ENCODE data around the gene AP5Z1.
A peak's percentile ranks its signal among the peaks of the same experiment; 100 is the strongest.

AP5Z1 gene

GRCh38 chr7:4751398-4751947 lies 23.9 kb upstream of the AP5Z1 start:
- Histone ChIP-seq H3K9me3 (ENCODE audit: insufficient read depth, low read length, severe bottlenecking) (no peaks in the 10 kb centered on the region), H2AFZ (ENCODE audit: low read depth, low read length) (no peak overlapping the region), H3K4me3 (ENCODE audit: low read depth in 1 of 2, low read length in 2 of 2) (no peak overlapping the region), H3K27ac (ENCODE audit: low read length) (no peak overlapping the region), H3K4me1 (ENCODE audit: insufficient read depth, low read length) (peaks cover 7% of the 10 kb centered on the region), H4K20me1 (ENCODE audit: insufficient read depth, low read length) (peaks cover 55% of the 10 kb centered on the region), H3K4me2 (ENCODE audit: insufficient read depth, low read length) (no peak overlapping the region), H3K9ac (ENCODE audit: low read depth, low read length) (no peak overlapping the region), H3K36me3 (ENCODE audit: insufficient read depth, low read length) (peaks cover 81% of the 10 kb centered on the region), H3K79me2 (ENCODE audit: insufficient read depth, low read length) (peaks cover 64% of the 10 kb centered on the region), H3K27me3 (ENCODE audit: insufficient read depth, low read length, poor library complexity) (no peaks in the 10 kb centered on the region)
- no peak for TF ChIP-seq CTCF (IDR thresholded peaks at IDR 0.05; ENCODE audit: borderline replicate concordance, extremely low read depth, low read length, poor library complexity, severe bottlenecking)
- TF ChIP-seq EZH2 (IDR thresholded peaks at IDR 0.05; ENCODE audit: borderline replicate concordance, low read depth, low read length, severe bottlenecking) = no peak
- ATAC-seq (ENCODE audit: insufficient read depth, low read depth) (no peak), DNase-seq (no peak)

GRCh38 chr7:4753598-4754432 lies 21.6 kb upstream of the AP5Z1 start:
- peak; percentile 65 for DNase-seq
- H3K27me3 ChIP-seq (ENCODE audit: insufficient read depth, low read length, poor library complexity) = no peaks in the 10 kb centered on the region
- H3K9ac ChIP-seq (ENCODE audit: low read depth, low read length) = no peak overlapping the region
- H4K20me1 ChIP-seq (ENCODE audit: insufficient read depth, low read length) = peaks cover 44% of the 10 kb centered on the region
- no peak for TF ChIP-seq EZH2 (IDR thresholded peaks at IDR 0.05; ENCODE audit: borderline replicate concordance, low read depth, low read length, severe bottlenecking)
- TF ChIP-seq CTCF (IDR thresholded peaks at IDR 0.05; ENCODE audit: borderline replicate concordance, extremely low read depth, low read length, poor library complexity, severe bottlenecking) = peak; percentile 78
- no peak overlapping the region for H3K4me2 ChIP-seq (ENCODE audit: insufficient read depth, low read length)
- peaks cover 41% of the 10 kb centered on the region for H3K79me2 ChIP-seq (ENCODE audit: insufficient read depth, low read length)
- peaks cover 81% of the 10 kb centered on the region for H3K36me3 ChIP-seq (ENCODE audit: insufficient read depth, low read length)
- H3K9me3 ChIP-seq (ENCODE audit: insufficient read depth, low read length, severe bottlenecking) = no peaks in the 10 kb centered on the region
- H3K4me1 ChIP-seq (ENCODE audit: insufficient read depth, low read length) = no peaks in the 10 kb centered on the region
- no peak overlapping the region for H2AFZ ChIP-seq (ENCODE audit: low read depth, low read length)
- H3K27ac ChIP-seq (ENCODE audit: low read length) = no peak overlapping the region
- H3K4me3 ChIP-seq (ENCODE audit: low read depth in 1 of 2, low read length in 2 of 2) = no peak overlapping the region
- peak; percentile 88 for ATAC-seq (ENCODE audit: insufficient read depth, low read depth)

- Histone ChIP-seq H3K79me2 (ENCODE audit: insufficient read depth, low read length) (peaks cover 34% of the 10 kb centered on the region), H3K36me3 (ENCODE audit: insufficient read depth, low read length) (peaks cover 85% of the 10 kb centered on the region), H2AFZ (ENCODE audit: low read depth, low read length) (no peak overlapping the region), H3K4me2 (ENCODE audit: insufficient read depth, low read length) (no peak overlapping the region), H3K4me1 (ENCODE audit: insufficient read depth, low read length) (no peaks in the 10 kb centered on the region), H3K9ac (ENCODE audit: low read depth, low read length) (no peak overlapping the region), H3K27ac (ENCODE audit: low read length) (no peak overlapping the region), H4K20me1 (ENCODE audit: insufficient read depth, low read length) (peaks cover 39% of the 10 kb centered on the region), H3K9me3 (ENCODE audit: insufficient read depth, low read length, severe bottlenecking) (no peaks in the 10 kb centered on the region), H3K27me3 (ENCODE audit: insufficient read depth, low read length, poor library complexity) (no peaks in the 10 kb centered on the region), H3K4me3 (ENCODE audit: low read depth in 1 of 2, low read length in 2 of 2) (no peak overlapping the region)
- TF ChIP-seq EZH2 (IDR thresholded peaks at IDR 0.05; ENCODE audit: borderline replicate concordance, low read depth, low read length, severe bottlenecking) (no peak), CTCF (IDR thresholded peaks at IDR 0.05; ENCODE audit: borderline replicate concordance, extremely low read depth, low read length, poor library complexity, severe bottlenecking) (no peak)
- no peak for ATAC-seq (ENCODE audit: insufficient read depth, low read depth)
- no peak for DNase-seq
Measured at GRCh38 chr7:4754433-4755010, 20.9 kb upstream of the AP5Z1 start.

Measured in DND-41 (cell line).